GM21526 (cell line): ENCODE measurements around the gene COL11A2.
"Not testable (repeated sequence)": the region's sequence is repeated elsewhere in the genome, so short reads cannot be mapped to it uniquely, and the experiment has no call there.

Experiments
- ATAC-seq: cut with Tn5 transposase; IDR thresholded peaks from one replicate; pipeline ENCODE4 v1.9.1; 2021; ENCODE audit warnings: moderate library complexity; ENCODE audit not compliant: unreplicated experiment, low FRiP score

The COL11A2 gene

DNA sequence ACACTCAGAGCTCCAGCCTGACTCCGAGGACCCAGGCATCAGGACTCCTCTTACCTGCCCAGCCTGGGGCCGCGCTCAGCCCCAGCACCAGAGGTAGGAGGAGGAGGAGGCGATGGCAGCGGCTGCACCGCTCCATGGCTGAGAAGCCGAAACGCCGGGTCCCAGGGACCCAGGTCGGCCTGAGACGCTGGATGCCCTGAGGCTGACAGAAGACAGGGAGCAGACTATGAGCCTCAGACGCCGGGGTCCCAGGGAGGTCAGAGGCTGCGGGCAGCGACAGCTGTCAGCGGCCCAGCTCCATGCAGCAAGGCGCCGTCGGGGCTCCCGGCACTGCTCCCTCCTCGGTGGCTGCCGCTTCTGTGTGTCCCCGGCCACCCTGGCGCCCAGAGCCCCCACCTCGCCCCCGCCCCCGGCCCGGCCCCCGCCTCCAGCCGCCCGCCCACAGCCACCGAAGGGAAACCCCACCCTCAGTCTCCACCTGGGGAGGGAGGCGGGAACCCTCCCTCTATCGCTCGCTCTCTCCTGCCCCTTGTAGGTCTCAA lies at the start of gene COL11A2:
COL11A2 (minus strand) TSS at position 363 of the 542 bp plus-strand sequence; CDS start at position 136, 227 bp downstream.
- ATAC-seq: no peak

DNA sequence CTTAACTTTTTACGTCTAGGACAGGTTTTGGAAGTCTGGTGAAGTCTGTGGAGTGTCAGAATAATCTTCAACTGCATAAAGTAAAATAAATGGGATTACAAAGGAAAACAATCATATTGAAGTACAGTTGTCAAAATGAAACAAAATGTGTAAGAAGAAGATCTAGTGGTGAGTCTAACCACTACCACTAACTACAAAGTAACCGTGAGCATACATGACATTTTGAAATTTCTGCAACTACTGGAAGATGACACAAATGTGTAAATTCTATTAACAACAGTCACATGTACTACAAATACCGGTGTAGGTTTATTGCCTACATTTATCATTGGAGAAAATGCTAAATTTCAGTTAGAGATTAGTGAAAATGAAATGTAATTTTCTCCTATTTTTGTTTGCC lies 49.7 kb upstream of the COL11A2 start:
- ATAC-seq: no peak

DNA sequence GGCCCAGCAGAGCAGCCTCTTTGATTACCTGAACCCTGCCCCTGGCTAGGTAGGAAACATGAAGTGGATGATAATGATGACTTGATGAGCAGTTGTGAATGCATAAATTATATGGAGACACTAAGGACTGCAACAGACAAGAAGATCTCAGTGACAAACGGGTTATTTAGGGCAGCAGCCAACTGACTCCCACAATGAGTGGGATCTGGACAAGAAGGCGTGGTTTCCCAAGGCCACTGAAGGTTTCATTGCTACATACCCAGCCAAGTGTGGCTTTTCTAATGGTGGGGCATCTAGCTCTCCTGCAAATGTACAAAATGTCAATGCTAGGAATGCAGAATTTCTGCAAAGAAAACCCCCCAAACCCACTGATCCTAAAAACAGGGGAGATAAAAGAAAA lies 45.5 kb upstream of the COL11A2 start:
- ATAC-seq: no peak

DNA sequence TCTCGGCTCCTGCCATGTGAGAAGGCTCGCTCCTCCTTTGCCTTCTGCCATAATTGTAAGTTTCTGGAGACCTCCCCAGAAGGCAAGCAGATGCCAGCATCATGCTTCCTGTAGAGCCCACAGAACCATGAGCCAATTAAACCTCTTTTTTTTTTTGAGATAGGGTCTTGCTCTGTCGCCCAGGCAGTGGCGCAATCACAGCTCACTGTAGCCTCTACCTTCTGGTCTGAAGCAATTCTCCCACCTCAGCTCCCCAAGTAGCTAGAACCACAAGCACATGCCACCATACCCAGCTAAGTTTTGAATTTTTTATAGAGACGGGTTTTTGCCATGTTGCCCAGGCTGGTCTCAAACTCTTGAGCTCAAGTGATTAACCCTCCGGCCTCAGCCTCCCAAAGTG lies 44.6 kb upstream of the COL11A2 start:
- no peak for ATAC-seq

DNA sequence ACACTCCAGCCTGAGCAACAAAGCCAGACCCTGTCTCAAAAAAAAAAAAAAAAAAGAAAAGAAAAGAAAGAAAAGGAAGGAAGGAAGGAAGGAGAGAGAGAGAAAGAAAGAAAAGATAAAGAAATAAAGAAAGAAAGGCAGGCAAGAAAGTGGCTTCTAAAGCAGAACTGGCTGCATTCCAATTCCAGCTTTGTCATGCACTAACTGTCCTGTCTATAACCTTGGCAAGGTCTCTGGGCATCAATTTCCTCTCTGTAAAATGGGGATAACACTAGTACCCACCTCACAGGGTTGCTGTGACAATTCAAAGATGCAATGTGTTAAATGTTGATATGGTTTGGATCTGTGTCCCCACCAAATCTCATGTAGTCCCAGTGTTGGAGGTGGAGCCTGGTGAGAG lies 44.1 kb upstream of the COL11A2 start:
- no peak for ATAC-seq

DNA sequence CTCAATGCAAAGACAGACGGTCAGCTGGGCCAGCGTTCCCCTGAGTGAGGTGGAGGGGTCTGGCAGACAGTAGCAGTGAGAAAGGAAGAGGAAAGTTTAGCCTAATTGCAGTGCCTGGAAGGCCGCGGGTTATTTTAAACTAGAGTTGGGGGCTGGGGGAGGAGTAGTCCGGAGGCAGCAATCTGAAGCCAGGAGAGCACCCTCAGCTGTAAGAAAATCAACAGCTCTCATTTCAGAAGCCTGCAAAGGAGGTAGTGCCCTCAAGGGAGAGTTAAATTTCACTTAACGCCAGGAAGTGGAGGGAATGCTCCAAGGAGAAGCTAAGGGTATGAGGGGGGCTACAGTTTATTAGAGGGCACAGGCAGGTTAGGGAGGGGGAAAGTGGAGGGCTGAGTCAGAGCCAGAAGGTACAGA lies 43.0 kb upstream of the COL11A2 start:
- ATAC-seq: no peak

DNA sequence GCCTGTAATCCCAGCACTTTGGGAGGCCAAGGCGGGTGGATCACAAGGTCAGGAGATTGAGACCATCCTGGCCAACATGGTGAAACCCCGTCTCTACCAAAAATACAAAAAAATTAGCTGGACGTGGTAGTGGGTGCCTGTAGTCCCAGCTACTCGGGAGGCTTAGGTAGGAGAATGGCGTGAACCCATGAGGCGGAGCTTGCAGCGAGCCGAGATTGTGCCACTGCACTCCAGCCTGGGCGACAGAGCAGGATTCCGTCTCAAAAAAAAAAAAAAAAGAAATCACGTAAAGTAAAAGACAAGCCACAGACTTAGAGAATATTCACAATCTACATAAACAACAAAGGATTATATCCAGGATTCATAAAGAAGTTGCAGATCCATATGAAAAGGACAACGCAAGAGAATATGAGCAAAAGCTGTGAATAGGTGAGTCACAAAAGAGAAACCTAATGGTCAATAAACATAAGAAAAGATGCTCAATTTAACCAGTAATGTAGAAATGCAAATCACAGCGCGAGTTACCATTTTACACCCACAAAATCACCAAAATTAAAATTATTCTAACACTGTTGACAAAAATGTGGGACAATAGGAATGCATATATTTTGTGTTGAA lies 34.3 kb upstream of the COL11A2 start:
- not testable (repeated sequence) for ATAC-seq

DNA sequence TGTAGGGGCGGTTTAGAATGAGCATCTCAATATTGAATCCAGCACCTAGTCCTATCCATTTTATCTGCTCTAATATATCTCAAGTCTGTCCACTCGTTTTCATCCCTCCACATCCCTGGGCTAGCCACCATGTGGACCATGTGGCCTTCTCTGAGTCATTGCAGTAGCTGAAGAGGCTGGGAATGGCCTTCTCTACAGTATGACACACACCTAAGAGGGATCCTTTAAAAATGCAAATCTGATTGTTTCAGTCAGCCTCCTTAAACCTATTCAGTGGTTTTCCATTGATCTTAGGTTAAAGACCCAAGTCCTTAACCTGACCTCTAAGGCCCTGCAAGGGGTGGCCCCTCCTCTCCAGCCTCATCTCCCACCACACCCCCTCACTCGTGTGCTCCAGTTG lies 25.4 kb upstream of the COL11A2 start:
- no peak for ATAC-seq

DNA sequence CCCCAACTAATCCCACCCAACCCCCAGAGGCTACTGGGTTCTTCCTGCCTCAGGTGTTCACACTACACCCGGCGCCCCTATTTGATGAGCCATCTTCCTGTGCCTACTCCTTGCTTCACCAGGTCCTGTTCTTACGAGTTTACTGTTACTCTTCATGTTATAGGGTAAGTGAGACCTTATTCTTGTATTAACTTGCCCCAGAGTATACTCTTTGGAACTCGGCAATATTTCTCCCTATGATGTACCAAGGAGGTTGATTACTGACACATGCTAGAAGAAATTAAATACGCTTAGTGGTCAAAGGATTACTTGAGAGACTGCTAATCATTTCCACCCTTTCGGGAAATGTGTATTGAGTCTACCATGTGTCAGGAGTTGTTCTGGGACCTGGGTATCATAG lies 25.0 kb upstream of the COL11A2 start:
- no peak for ATAC-seq

DNA sequence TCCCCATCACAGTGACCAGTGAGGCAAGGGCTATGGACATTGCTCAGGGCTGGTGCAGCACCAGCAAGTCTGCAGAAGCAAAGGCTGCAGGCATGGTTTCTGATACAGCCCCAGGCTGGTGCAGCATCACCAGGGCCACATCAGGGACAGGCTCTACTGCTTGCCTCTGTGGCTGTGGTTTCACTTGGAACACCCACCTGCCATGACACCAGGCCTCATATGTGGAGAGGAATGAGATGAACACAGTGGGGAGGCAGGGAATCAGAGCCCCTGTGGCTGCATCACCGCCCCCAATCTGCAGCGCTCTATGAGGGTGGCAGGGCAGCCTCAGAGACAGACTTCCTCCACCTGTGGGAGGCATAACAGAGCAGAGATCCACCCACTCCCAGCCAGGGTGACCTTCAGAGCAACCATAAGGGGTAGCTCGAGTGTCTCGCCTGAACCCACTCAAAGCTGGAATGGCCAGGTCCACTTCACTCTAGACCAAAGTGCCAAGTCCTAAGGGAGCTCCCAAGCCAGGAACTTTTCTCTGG lies 23.9 kb upstream of the COL11A2 start:
- ATAC-seq: no peak

DNA sequence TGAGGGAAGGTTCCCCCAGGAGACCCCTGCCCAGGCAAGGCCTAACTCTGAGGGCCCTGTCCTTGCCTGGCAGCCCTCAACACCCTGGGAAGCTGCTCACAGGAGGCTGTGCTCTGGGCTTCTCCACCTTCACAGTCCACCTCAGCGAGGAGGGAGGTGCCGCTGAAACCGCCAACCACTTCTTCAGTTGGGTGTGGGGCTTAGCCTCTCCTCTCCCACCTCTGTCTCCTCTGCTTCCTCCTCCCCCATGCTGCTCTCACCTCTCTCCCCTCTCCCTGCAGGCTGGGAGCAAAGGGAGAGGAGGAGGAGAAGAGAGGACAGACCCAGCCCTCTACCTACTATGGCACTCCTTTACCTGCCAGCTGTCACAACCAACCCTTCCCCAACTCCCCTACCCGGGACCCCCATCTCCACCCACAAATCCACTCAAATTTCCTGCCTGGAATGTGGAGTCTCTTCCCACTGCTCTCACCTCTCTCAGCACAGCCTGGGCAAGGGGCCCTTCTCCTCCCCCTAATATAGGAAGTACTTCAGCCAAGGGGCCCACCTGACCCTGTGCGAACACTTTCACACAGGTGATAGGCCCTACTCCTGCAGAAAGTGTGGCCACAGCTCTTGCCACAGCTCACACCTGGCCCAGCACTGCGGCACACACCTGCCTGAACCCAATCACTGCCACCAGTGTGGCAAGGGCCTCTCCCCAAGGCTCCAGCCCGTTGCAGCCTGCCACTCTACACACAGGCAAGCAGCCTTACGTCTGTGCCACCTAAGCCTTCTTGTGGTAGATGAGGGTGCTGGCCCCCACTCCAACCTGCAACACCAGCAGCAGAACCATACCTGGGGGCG lies 23.2 kb upstream of the COL11A2 start:
- ATAC-seq: no peak

DNA sequence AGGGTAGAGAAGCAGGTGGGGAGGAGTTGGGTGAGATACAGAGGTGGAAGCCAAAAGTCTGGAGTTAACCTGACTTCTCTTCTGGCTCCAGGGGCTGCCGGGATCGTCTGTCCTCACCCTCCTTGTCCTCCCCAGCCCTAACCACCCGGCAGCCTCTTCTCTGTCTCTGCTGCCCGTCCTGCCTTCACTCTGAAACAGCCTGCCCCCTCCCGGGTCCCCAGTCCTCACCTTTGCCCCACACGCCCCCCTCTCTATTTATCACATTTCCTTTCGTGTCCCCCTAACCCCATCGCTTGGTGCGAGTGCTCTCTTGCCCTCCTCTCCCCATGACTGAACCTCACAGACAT lies 21.7 kb upstream of the COL11A2 start:
- no peak for ATAC-seq

DNA sequence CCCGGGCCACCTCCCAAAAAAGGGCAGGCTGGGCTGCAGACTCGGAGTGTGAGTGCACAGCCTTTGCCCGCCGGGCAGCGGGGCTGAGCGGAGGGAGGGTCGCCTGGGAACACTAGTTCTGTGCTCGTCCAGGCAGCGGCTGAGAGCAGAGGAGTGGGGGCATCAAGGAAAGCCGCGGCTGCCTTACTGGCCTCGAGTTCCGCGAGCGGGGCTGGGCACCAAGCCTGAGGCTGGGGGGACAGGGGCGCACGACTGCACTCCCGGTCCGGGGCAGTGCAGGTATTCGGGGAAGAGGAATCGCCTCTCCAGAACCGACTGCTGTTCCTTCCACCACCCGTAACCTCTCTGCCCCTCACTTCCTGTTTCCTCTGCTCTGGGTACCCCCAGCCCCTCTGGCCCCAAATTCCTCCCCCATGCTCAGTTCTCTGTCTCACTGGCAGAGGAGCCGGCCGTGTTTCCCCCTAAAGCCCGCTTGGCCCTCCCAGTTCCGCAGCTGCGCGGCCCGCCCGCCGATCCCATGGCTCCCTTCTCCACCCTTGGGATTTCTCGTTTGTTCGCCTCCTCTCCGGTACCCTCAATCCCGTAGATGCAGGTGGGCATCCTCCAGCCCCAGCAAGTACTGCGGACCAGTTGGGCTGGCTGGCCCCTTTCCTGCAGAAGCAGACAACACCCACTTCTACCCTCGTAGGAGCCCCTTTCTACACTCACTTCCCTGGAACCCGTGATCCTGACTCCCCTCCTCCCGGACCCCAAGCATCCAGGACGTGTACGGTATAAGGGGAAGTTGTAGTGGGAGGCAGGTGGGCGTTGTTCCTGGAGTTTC lies 21.1 kb upstream of the COL11A2 start:
- no peak for ATAC-seq

DNA sequence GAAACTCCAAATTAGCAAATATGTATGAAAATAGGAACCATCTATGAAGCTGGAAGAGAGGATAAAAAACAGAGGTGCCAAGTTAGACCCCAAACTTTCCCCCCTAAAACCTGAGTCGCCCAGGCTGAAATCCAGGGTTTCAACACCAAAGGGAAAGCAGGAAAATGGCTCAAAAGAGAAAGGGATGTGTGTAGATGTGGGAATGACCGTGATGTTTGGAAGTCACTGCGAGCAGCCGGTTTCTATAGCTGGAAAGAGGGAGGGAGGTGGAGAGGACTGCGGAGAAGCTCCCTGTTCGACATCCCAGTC lies 20.5 kb upstream of the COL11A2 start:
- ATAC-seq: no peak

DNA sequence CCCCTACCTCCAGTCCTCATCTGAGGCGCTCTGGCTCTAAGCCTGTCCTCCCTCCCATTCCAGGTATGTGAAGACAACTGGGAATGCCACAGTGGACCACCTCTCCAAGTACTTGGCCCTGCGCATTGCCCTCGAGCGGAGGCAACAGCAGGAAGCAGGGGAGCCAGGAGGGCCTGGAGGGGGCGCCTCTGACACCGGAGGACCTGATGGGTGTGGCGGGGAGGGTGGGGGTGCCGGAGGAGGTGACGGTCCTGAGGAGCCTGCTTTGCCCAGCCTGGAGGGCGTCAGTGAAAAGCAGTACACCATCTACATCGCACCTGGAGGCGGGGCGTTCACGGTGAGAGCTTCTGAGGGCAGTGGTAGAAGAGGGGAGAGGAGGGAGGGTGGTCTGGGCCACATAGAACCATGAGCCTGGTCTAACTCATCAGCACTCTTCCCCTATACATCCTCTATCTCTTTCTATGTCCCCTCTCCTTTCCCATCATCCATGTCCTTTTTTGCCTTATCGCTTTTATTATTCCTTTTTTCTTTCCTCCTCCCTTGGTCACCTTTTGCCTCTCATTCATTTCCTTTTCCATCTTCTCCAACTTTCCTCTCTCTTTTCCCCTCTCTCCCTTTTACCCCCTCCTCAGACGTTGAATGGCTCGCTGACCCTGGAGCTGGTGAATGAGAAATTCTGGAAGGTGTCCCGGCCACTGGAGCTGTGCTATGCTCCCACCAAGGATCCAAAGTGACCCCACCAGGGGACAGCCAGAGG lies 19.6 kb upstream of the COL11A2 start:
- ATAC-seq: no peak

DNA sequence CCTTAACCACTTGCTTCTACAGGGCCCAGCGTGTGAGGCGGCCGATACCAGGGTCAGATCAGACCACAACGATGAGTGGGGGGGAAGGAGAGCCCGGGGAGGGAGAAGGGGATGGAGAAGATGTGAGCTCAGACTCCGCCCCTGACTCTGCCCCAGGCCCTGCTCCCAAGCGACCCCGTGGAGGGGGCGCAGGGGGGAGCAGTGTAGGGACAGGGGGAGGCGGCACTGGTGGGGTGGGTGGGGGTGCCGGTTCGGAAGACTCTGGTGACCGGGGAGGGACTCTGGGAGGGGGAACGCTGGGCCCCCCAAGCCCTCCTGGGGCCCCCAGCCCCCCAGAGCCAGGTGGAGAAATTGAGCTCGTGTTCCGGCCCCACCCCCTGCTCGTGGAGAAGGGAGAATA lies 18.9 kb upstream of the COL11A2 start:
- ATAC-seq: no peak

DNA sequence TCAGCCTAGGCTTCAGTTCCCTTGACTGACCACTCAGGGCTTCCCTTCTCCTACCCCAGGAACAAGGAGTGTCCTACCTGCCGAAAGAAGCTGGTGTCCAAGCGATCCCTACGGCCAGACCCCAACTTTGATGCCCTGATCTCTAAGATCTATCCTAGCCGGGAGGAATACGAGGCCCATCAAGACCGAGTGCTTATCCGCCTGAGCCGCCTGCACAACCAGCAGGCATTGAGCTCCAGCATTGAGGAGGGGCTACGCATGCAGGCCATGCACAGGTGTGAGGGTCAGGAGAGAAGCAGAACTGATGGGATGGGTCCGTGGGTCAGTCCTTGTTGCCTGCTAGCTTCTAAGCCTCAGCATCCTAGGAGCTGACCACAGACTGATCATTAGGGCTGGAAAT lies 17.6 kb upstream of the COL11A2 start:
- ATAC-seq: no peak

DNA sequence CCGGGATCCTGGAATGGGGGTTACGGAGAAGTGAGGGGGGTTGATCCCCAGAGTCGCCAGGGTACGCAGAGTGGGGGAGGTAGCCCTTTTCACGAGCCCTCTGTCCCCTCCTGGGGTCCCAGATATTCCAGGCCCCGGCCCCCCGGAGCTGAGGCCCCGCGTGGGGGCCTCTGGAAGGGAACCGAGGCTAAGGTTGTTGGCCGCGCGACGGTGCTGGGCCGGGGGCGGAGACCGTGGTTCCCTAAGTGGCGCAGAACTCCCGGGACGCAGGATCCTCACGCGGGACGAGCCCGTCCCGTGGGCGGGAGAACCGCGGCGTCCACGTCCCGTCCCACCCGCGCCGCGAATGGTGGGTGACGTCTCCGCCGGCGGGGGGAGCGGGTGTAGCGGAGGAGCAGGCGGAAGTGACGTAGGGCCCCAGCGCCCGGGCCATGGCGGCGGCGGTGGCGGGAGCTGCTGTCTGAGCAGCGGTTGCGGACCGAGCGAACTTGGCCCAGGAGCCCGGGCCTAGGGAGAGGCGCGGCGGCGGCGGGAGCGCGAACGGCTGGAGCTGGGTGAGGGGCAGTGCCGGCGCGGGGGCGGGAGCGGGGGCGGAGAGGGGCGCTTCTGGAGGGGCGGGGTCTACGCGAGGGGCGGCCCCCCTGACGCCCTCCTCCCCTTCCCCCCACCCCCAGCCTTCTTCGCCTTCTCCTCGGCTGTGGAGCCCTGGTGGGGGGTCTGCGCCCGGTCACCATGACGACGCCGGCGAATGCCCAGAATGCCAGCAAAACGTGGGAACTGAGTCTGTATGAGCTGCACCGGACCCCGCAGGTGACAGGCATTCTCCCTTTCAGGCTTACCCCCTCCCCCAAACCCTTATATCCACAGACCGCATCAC lies 16.1 kb upstream of the COL11A2 start, which contains the start of gene RING1:
RING1 (plus strand) TSS at position 410 of the 877 bp plus-strand sequence; CDS start at position 733, 323 bp downstream.
- ATAC-seq: peak; percentile 39

DNA sequence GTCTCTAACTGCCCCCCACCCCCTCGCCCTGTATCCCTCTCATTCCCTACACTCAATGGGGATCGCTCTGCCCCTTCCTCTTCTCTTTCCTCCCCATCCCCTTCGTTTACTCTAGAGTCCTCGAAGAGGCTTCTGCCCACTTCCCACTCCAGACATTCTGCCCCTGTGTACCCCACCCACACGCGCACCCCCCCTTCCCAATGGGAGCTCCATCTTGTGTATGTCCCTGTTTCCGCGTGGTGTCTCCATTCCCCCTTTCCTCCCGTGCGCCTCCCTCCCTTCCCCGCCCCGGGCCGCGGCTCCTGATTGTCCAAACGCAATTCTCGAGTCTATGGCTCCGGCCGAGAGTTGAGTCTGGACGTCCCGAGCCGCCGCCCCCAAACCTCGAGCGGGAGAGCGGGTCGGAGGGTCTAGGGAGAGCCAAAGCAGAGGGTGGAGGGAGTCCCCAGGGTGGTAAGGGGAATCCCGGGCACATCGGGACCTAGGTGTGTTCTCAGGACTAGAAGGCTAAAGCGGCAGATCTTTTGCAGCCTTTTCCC lies 15.4 kb upstream of the COL11A2 start:
- no peak for ATAC-seq
